DND-41 (cell line): ENCODE measurements around the gene ZCCHC24.
A peak's percentile ranks its signal among the peaks of the same experiment; 100 is the strongest.

Source experiments
- ATAC-seq: fragments of 200-7000 bp; cut with Tn5 transposase; 3 replicates; pipeline ENCODE4 v1.9.1; 2021; ENCODE audit warnings: low read depth; ENCODE audit not compliant: insufficient read depth
- DNase-seq: peaks from one replicate; pipeline ENCODE4 v3.0.0-alpha.2; 2020
- H2AFZ ChIP-seq: 2 replicates; pipeline ENCODE4 v1.6.0; 2012; ENCODE audit warnings: low read depth, low read length
- H3K27ac ChIP-seq: 2 replicates; pipeline ENCODE4 v1.5.1; 2012; ENCODE audit warnings: low read length, inconsistent platforms
- H3K27me3 ChIP-seq: fragments of 200-600 bp; sonication (generic); 2 replicates; pipeline ENCODE4 v1.6.0; 2012; ENCODE audit warnings: low read length, mild to moderate bottlenecking, inconsistent platforms; ENCODE audit not compliant: insufficient read depth, poor library complexity
- H3K36me3 ChIP-seq: 2 replicates; pipeline ENCODE4 v1.5.1; 2012; ENCODE audit warnings: low read length, inconsistent platforms; ENCODE audit not compliant: insufficient read depth
- H3K4me1 ChIP-seq: 2 replicates; pipeline ENCODE4 v1.5.1; 2012; ENCODE audit warnings: mild to moderate bottlenecking, low read length; ENCODE audit not compliant: insufficient read depth
- H3K4me2 ChIP-seq: 2 replicates; pipeline ENCODE4 v1.6.0; 2012; ENCODE audit warnings: mild to moderate bottlenecking, moderate library complexity, low read length, inconsistent platforms; ENCODE audit not compliant: insufficient read depth
- H3K4me3 ChIP-seq, 2 experiments: fragments of 200-600 bp in 1 of 2; shearing (Covaris generic) in 1 of 2; 2 replicates each; pipeline ENCODE4 v1.5.1; 2012 to 2016; ENCODE audit warnings: inconsistent platforms in 2 of 2, low read length in 2 of 2, mild to moderate bottlenecking in 2 of 2, low read depth in 1 of 2, moderate library complexity in 1 of 2
- H3K79me2 ChIP-seq: 2 replicates; pipeline ENCODE4 v1.6.0; 2012; ENCODE audit warnings: low read length, inconsistent platforms; ENCODE audit not compliant: insufficient read depth
- H3K9ac ChIP-seq: 2 replicates; pipeline ENCODE4 v1.6.0; 2012; ENCODE audit warnings: low read depth, mild to moderate bottlenecking, inconsistent platforms, low read length, moderate library complexity
- H3K9me3 ChIP-seq: 2 replicates; pipeline ENCODE4 v1.5.1; 2012; ENCODE audit warnings: low read length, moderate library complexity, mild to moderate bottlenecking, inconsistent platforms; ENCODE audit not compliant: insufficient read depth, severe bottlenecking
- H4K20me1 ChIP-seq: 2 replicates; pipeline ENCODE4 v1.6.0; 2012; ENCODE audit warnings: low read length; ENCODE audit not compliant: insufficient read depth
- EZH2 ChIP-seq: IDR thresholded peaks from 3 replicates; pipeline ENCODE4 v1.6.1; 2012; ENCODE audit warnings: borderline replicate concordance, low read depth, mild to moderate bottlenecking, moderate library complexity, low read length, inconsistent platforms; ENCODE audit not compliant: severe bottlenecking
- TF ChIP-seq, protein P1 (sequence below): IDR thresholded peaks from 2 replicates; pipeline ENCODE4 v1.5.1; 2012; ENCODE audit warnings: borderline replicate concordance, low read length, moderate library complexity, mild to moderate bottlenecking; ENCODE audit not compliant: poor library complexity, severe bottlenecking; ENCODE audit errors: extremely low read depth

Gene ZCCHC24

DNA sequence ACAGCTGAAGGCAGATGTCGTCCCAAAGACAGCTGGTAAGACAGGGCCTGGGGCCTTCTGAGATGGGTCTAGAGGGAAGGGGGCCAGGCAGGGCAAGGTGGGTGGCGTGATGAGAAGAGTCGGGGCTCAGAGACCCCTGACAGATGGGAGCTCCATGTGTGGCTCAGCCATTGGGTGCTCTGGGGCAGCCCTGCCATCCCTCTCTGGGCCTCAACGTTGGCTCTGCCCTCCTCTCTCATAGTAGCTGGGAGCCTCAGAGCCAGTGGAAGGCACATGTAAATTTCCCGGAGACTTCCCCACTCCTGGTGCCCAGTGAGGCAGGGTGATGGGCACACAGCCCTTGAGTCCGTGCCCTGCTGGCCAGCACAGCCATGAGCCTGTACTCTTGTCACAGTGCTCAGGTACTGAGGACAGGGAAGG, 96.3 kb downstream of the ZCCHC24 start:
- no peak for TF ChIP-seq EZH2
- TF ChIP-seq, protein P1, sequence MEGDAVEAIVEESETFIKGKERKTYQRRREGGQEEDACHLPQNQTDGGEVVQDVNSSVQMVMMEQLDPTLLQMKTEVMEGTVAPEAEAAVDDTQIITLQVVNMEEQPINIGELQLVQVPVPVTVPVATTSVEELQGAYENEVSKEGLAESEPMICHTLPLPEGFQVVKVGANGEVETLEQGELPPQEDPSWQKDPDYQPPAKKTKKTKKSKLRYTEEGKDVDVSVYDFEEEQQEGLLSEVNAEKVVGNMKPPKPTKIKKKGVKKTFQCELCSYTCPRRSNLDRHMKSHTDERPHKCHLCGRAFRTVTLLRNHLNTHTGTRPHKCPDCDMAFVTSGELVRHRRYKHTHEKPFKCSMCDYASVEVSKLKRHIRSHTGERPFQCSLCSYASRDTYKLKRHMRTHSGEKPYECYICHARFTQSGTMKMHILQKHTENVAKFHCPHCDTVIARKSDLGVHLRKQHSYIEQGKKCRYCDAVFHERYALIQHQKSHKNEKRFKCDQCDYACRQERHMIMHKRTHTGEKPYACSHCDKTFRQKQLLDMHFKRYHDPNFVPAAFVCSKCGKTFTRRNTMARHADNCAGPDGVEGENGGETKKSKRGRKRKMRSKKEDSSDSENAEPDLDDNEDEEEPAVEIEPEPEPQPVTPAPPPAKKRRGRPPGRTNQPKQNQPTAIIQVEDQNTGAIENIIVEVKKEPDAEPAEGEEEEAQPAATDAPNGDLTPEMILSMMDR: no peak
- peak overlapping the region; percentile 95 for H3K27ac ChIP-seq
- no peak for DNase-seq
- H3K4me1 ChIP-seq: peaks cover 42% of the 10 kb centered on the region
- peak overlapping the region; percentile 85 for H3K4me2 ChIP-seq
- no peak overlapping the region for H2AFZ ChIP-seq
- H3K27me3 ChIP-seq: no peaks in the 10 kb centered on the region
- peak overlapping the region; percentile 99 for H3K9ac ChIP-seq
- peaks cover 59% of the 10 kb centered on the region for H3K36me3 ChIP-seq
- no peak for ATAC-seq
- H3K79me2 ChIP-seq: peaks cover 38% of the 10 kb centered on the region
- H4K20me1 ChIP-seq: peaks cover 67% of the 10 kb centered on the region
- no peaks in the 10 kb centered on the region for H3K9me3 ChIP-seq
- peak overlapping the region in 1 of 2 experiments; percentile 81; a peak in 3 of 4 replicates for H3K4me3 ChIP-seq

- H3K27me3 ChIP-seq: no peaks in the 10 kb centered on the region
- H3K4me3 ChIP-seq: peak overlapping the region; percentile 74 to 81; a peak in 3 of 4 replicates
- peak overlapping the region; percentile 85 for H3K4me2 ChIP-seq
- no peak for DNase-seq
- H3K9ac ChIP-seq: peak overlapping the region; percentile 99
- peaks cover 42% of the 10 kb centered on the region for H3K4me1 ChIP-seq
- TF ChIP-seq EZH2: no peak
- TF ChIP-seq, protein P1: no peak
- no peaks in the 10 kb centered on the region for H3K9me3 ChIP-seq
- peaks cover 38% of the 10 kb centered on the region for H3K79me2 ChIP-seq
- peak overlapping the region; percentile 95 for H3K27ac ChIP-seq
- H3K36me3 ChIP-seq: peaks cover 55% of the 10 kb centered on the region
- no peak overlapping the region for H2AFZ ChIP-seq
- H4K20me1 ChIP-seq: peaks cover 62% of the 10 kb centered on the region
- ATAC-seq: no peak
These were observed 96.8 kb downstream of the ZCCHC24 start for GRCh38 chr10:79348640-79348988.

DNA sequence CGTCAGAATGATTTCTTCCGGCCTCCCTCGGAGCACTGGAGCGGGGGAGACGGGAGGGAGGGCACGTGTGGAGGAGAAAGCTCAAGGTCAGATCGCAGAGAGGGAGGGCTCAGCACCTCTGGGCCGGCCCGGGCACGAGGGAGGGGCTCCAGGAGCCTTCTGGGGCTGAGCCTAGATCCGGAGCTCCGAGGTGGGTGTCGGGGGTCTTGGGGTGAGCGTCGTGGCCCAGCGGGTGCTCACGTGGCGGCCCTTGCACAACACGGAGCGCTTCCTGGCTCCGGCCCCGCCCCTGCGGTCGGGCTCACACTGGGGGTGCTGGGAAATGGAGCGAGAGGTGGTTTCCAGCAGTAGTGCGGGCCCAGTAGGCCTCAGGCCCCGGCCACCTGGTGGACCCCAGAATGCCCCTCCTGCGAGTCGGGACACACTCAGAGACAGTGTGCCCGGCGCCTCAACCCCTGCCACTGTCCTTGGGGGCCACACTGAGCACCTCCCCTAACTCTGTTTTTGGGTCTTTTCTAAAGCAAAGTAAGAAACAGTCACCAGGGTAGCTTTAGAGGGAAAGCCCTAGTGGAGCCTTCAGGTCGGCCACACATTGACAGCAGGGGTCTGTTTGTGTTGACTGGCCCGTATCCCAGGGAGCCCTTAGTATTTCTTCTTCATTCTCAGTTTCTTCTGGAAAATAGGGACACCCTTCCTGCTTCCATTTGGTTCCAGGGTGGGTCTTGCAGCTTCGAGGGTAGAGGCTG, 97.4 kb downstream of the ZCCHC24 start:
- peaks cover 42% of the 10 kb centered on the region for H3K4me1 ChIP-seq
- H3K4me2 ChIP-seq: peak overlapping the region; percentile 85
- H4K20me1 ChIP-seq: peaks cover 61% of the 10 kb centered on the region
- ATAC-seq (peak; percentile 76), DNase-seq (peak; percentile 83)
- peaks cover 49% of the 10 kb centered on the region for H3K36me3 ChIP-seq
- H3K79me2 ChIP-seq: peaks cover 38% of the 10 kb centered on the region
- H3K9ac ChIP-seq: peak overlapping the region; percentile 99
- TF ChIP-seq, protein P1: no peak
- no peak for TF ChIP-seq EZH2
- no peaks in the 10 kb centered on the region for H3K27me3 ChIP-seq
- H3K27ac ChIP-seq: peak overlapping the region; percentile 95
- H3K4me3 ChIP-seq: peak overlapping the region; percentile 74 to 81
- H2AFZ ChIP-seq: peak overlapping the region; percentile 89
- no peaks in the 10 kb centered on the region for H3K9me3 ChIP-seq
